SK-N-MC (cell line): Measurements from ENCODE around the gene UQCRHL.

Experiments
- DNase-seq: peaks from one replicate; pipeline ENCODE4 v3.0.0-alpha.2; 2011; ENCODE audit warnings: low read depth, low spot score
- H3K27ac ChIP-seq: fragments of 200-600 bp; sonication (generic); 2 replicates; pipeline ENCODE4 v1.5.1; 2016; ENCODE audit warnings: mixed run types
- H3K36me3 ChIP-seq: fragments of 200-600 bp; sonication (generic); 2 replicates; pipeline ENCODE4 v1.6.1; 2017; ENCODE audit warnings: antibody characterized with exemption, low read length, mixed read lengths; ENCODE audit not compliant: insufficient read depth
- H3K4me3 ChIP-seq: fragments of 200-600 bp; sonication (generic); 2 replicates; pipeline ENCODE4 v1.5.1; 2016
- H3K9ac ChIP-seq: fragments of 200-600 bp; sonication (generic); 2 replicates; pipeline ENCODE4 v1.8.0; 2017; ENCODE audit warnings: mixed run types, mixed read lengths; ENCODE audit not compliant: insufficient read length
- H3K9me3 ChIP-seq: fragments of 200-600 bp; sonication (generic); 2 replicates; pipeline ENCODE4 v1.6.1; 2017; ENCODE audit warnings: low read depth, mild to moderate bottlenecking, antibody characterized with exemption, low read length, moderate library complexity, mixed read lengths
- EZH2 ChIP-seq: fragments of 200-600 bp; sonication (generic); IDR thresholded peaks from one replicate; pipeline ENCODE4 v1.6.1; 2017; ENCODE audit warnings: antibody characterized with exemption
- FOXP2 ChIP-seq: optimal IDR thresholded peaks from 2 replicates; pipeline ENCODE3; 2011; ENCODE audit warnings: mild to moderate bottlenecking, moderate library complexity; ENCODE audit not compliant: insufficient read depth; ENCODE audit errors: extremely low read length, control extremely low read depth
- POLR2AphosphoS5 ChIP-seq: IDR thresholded peaks from 2 replicates; pipeline ENCODE4 v1.6.1; 2012; ENCODE audit warnings: mild to moderate bottlenecking, low read depth, low read length, borderline replicate concordance

UQCRHL gene

DNA sequence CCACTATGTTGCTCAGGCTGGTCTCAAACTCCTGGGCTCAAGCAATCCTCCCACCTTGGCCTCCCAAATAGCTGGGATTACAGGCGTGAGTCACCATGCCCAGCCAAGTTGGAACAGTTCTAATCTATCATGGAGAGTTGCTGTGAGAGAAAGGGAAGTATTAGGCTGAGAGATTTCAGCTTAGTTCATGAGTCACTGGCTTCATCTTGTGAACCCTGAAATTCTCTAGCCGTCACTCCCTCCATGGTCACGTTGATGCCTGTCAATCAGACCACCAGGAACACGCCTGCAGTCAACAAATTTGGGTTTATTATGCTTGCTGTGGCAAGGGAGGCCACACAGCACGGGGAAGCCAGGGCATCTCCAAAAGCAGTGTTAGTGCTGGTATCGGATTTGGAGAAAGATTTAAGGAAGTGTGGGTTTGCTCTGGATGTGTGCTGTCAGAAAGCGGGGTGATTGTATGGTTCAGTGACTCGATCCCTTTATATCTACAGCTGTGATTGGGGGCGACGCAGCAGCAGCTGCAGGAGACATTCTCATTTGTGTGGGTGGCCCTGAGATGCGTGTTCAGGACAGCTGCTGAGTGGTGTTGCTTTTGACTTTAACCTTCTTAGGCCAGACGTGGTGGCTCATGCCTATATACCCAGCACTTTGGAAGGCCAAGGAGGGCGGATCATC, 18.7 kb downstream of the UQCRHL start:
- H3K4me3 ChIP-seq = no peak overlapping the region
- no peak for DNase-seq
- TF ChIP-seq FOXP2 (no peak), EZH2 (no peak), POLR2AphosphoS5 (no peak)
- no peak overlapping the region for H3K27ac ChIP-seq
- no peaks in the 10 kb centered on the region for H3K9me3 ChIP-seq
- H3K36me3 ChIP-seq = peaks cover 5% of the 10 kb centered on the region; the same call in 1 of the 2 replicates
- no peak overlapping the region for H3K9ac ChIP-seq

- H3K9ac ChIP-seq = no peak overlapping the region
- no peak overlapping the region for H3K27ac ChIP-seq
- DNase-seq = no peak
- no peak overlapping the region for H3K4me3 ChIP-seq
- TF ChIP-seq EZH2 = no peak
- no peak for TF ChIP-seq FOXP2
- TF ChIP-seq POLR2AphosphoS5 = no peak
- H3K9me3 ChIP-seq = no peaks in the 10 kb centered on the region
- H3K36me3 ChIP-seq = peaks cover 5% of the 10 kb centered on the region; the same call in 1 of the 2 replicates
Measured at GRCh38 chr1:15786581-15786980, 20.9 kb downstream of the UQCRHL start.

GRCh38 chr1:15785683-15786082, 21.8 kb downstream of the UQCRHL start:
- Histone ChIP-seq H3K4me3 (no peak overlapping the region), H3K9ac (no peak overlapping the region), H3K27ac (no peak overlapping the region), H3K36me3 (peaks cover 7% of the 10 kb centered on the region; the same call in 1 of the 2 replicates), H3K9me3 (no peaks in the 10 kb centered on the region)
- no peak for TF ChIP-seq FOXP2
- no peak for TF ChIP-seq POLR2AphosphoS5
- no peak for TF ChIP-seq EZH2
- DNase-seq = no peak

DNA sequence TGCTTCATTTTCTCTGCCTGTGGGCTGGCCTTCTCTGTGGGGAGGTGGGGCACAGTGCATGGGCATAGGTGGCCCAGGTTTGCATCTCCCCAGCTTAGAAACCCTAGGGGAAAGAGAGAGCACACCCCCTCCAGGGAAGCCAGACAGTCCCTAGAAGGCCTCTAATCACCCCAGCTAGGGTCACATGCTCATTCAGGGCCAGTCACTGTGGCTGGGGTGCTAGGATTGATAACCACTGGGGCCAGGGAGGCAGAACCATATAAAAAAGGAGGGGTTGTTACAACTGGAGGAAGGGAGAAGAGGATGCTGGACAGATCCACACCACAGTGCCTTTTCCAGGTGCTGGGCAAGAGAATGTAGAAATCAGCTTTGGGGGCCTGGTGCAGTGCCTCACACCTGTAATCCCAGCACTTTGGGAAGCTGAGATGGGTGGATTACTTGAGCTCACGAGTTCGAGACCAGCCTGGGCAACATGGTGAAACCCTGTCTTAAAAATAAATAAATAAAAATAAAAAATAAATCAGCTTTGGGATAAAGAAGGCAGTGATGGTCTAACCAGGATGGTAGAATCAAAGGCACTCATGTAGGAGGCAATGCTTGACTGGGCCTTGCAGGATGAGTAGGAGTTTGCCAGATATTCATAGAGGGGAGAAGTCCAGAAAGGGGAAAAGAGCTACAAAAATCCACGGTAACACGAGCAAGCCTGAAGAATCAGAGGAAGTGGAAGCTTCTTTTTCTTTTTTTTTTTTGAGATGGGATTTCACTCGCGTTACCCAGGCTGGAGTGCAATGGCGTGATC, 29.3 kb downstream of the UQCRHL start:
- Histone ChIP-seq H3K36me3 (peaks cover 30% of the 10 kb centered on the region; the same call in 1 of the 2 replicates), H3K4me3 (no peak overlapping the region), H3K9ac (no peak overlapping the region), H3K27ac (no peak overlapping the region), H3K9me3 (no peaks in the 10 kb centered on the region)
- no peak for TF ChIP-seq EZH2
- TF ChIP-seq POLR2AphosphoS5 = no peak
- no peak for TF ChIP-seq FOXP2
- DNase-seq = no peak

DNA sequence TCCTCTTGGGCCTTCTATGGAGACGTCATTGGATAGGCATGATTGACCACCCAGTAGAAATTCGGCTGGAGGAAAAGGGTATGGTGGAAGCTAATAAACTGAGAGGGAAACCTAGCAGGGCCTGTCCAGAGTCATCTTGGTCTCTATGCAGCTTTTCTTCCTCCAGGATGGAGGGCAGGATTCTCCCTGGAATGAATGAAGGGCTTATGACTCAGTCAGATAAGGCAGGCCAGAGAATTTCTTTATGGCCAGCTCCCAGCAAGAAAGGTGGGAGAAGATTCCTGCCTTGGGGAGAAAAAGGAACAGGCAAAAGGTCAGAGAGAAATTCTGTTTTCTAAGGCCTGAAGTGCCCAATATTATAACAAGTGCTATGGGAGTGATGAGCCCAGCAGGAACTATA, 31.7 kb downstream of the UQCRHL start:
- H3K27ac ChIP-seq = no peak overlapping the region
- H3K9me3 ChIP-seq = no peaks in the 10 kb centered on the region
- no peak overlapping the region for H3K9ac ChIP-seq
- DNase-seq = no peak
- TF ChIP-seq EZH2 (no peak), POLR2AphosphoS5 (no peak), FOXP2 (no peak)
- no peak overlapping the region for H3K4me3 ChIP-seq
- H3K36me3 ChIP-seq = peaks cover 42% of the 10 kb centered on the region; the same call in 1 of the 2 replicates

DNA sequence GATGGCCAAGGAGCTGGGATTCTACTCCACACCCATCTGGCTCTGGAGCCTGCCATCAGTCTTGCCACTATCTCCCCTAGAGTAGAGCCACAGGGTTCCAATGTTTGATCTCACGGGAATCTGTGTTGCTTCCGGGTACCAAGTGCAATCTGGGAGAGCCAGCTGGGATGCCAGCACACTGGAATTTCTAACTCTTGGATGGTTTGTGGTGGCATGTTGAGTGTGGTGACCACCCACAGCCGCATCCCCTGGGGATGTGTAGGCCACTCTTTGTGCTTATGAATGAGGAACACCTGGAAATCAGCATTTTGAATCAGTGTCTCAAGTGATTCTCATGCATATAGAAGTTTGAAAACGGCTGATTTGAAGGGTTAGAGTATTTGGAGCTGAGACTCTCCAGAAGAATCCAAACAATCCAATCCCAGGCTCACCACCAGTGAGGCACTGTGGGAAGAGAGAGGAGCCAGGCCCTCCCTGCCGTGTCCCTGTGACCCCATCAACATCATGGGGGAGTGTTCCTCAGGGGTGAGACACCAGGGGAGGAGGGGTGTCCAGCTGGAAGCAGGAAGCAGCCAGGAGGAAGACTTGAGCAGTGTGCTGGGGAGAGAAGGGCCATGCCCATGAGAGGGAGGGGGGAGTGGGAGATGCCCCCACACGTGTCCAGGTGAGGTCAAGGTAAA, 35.5 kb downstream of the UQCRHL start:
- no peak for DNase-seq
- no peak overlapping the region for H3K27ac ChIP-seq
- H3K9me3 ChIP-seq = no peaks in the 10 kb centered on the region
- H3K9ac ChIP-seq = no peak overlapping the region
- no peak for TF ChIP-seq FOXP2
- no peak for TF ChIP-seq EZH2
- TF ChIP-seq POLR2AphosphoS5 = no peak
- no peak overlapping the region for H3K4me3 ChIP-seq
- H3K36me3 ChIP-seq = peaks cover 42% of the 10 kb centered on the region; the same call in 1 of the 2 replicates

DNA sequence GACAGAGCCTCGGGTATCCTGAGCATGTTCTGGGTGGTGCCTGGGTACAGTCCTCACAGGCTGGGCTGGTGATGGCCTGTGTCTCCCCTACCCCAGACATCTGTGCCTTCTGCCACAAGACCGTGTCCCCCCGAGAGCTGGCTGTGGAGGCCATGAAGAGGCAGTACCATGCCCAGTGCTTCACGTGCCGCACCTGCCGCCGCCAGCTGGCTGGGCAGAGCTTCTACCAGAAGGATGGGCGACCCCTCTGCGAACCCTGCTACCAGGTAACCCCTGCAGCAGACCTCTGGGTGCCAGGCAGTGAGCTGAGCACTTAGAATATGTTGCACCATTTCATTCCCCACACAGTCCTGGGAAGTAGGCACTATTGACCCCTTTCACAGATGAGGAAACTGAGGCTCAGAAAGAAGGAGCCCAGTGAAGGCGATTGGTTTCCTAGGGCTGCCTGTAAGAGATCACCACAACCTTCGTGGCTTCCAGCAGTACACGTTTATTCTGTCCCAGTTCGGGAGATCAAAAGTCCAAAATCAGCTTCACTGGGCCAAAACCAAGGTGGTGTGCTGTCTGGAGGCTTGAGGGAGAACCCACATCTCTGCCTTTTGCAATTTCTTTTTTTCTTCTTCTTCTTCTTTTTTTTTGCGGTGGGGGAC, 37.0 kb downstream of the UQCRHL start:
- Histone ChIP-seq H3K9ac (no peak overlapping the region), H3K4me3 (no peak overlapping the region), H3K36me3 (peaks cover 40% of the 10 kb centered on the region; the same call in 1 of the 2 replicates), H3K27ac (no peak overlapping the region), H3K9me3 (no peaks in the 10 kb centered on the region)
- TF ChIP-seq FOXP2 (no peak), POLR2AphosphoS5 (no peak), EZH2 (no peak)
- no peak for DNase-seq

GRCh38 chr1:15768388-15768787, 39.1 kb downstream of the UQCRHL start:
- H3K4me3 ChIP-seq = no peak overlapping the region

More at GRCh38 chr1:15768388-15768787, 39.1 kb downstream of the UQCRHL start:
- Histone ChIP-seq H3K9me3 (no peaks in the 10 kb centered on the region), H3K27ac (no peak overlapping the region), H3K36me3 (peaks cover 32% of the 10 kb centered on the region; the same call in 1 of the 2 replicates), H3K9ac (no peak overlapping the region)
- TF ChIP-seq FOXP2 = no peak
- TF ChIP-seq EZH2 = no peak
- no peak for TF ChIP-seq POLR2AphosphoS5
- DNase-seq = no peak
